ENCODE measurements around the gene ENHO.

DNA sequence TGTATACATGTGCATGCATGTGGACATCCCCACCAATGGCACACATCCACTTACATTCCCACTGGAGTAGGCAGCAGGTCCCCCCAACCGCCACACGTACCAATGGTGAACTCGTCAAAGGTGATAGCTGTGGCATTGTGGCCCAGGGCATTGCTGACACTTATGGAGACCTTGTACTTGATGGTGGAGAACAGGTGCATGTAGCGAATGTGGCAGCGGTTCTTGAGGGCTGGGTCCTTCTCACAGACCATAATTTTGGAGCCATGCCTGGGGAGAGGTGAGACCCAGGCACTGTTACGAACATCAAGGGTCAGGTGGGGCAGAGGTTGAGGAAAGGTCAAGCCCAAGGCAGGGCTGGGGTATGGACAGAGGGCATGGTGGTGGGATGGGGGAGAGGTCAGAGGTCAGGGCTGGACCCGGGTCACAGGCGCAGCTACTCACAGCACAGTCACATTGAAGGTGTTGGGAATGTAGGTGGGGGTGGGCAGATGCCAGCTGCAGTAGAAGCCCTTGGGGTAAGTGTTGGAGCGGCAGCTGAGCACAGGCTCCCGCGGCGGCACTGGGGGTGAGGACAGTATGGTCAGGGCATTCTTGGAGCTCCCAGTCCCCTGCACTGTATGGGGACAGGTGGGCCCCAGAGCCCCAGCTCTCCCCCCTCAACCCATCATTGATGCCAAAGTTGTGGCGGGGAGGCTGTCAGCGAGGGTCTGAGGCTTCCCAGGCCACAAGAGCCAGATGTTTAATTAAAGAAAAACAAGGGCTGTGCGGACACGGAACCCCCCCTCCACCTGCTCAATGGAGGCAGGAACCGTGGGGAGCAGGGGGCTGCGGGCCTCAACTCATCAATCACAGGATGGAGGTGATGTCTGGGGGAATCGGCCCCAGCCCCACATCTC lies 34.9 kb upstream of the ENHO start:
- no peak for TF ChIP-seq POLR2A (IDR thresholded peaks at IDR 0.05)
- TF ChIP-seq, protein P1, sequence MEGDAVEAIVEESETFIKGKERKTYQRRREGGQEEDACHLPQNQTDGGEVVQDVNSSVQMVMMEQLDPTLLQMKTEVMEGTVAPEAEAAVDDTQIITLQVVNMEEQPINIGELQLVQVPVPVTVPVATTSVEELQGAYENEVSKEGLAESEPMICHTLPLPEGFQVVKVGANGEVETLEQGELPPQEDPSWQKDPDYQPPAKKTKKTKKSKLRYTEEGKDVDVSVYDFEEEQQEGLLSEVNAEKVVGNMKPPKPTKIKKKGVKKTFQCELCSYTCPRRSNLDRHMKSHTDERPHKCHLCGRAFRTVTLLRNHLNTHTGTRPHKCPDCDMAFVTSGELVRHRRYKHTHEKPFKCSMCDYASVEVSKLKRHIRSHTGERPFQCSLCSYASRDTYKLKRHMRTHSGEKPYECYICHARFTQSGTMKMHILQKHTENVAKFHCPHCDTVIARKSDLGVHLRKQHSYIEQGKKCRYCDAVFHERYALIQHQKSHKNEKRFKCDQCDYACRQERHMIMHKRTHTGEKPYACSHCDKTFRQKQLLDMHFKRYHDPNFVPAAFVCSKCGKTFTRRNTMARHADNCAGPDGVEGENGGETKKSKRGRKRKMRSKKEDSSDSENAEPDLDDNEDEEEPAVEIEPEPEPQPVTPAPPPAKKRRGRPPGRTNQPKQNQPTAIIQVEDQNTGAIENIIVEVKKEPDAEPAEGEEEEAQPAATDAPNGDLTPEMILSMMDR (IDR thresholded peaks at IDR 0.05) = no peak
- no peak for TF ChIP-seq POLR2AphosphoS5 (IDR thresholded peaks at IDR 0.05)
- TF ChIP-seq EP300 (IDR thresholded peaks at IDR 0.05) = no peak

All from upper lobe of left lung (tissue), 4 donors.